Measurements from ENCODE around the gene POLN.
"Not testable (repeated sequence)": the region's sequence is repeated elsewhere in the genome, so short reads cannot be mapped to it uniquely, and the experiment has no call there.

Gene POLN

DNA sequence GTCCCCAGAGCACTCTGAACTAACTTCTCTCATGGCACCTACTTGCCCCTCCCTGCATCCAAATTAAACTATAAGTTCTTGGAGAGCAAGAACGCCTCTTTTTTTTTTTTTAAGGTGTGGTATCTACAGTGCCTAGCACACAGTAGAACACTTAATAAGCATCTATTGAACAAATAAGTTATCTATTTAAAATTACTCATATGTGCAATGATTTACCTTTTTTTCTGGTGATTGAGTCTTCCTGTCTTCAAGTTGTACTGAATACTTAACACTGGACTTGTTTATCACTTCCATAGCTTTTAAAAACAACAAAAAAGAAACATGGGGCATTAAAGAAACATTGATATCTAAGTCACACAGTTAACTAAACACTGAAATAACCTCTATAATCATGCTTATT lies 29.1 kb downstream of the POLN start:
- DNase-seq = no peak

- not testable (repeated sequence) for DNase-seq
Measured at GRCh38 chr4:2202789-2203188, 39.1 kb downstream of the POLN start.

DNA sequence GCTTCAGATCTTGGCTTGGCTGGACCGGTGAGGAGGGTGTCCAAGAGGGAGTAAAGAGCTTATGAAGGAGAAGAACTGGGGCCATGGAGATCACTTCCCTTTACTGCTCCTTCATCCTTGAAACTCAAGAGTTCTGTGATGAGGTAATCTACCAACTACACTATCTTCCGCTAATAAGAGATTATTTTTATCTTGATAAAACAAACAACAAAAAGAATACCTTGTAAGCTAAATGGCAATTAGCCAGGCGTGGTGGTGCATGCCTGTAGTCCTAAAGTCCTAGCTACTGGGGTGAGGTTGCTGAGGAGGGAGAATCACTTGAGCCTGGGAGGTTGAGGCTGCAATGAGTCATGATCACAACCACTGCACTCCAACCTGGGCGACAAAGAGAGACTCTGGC lies 47.4 kb downstream of the POLN start:
- DNase-seq = no peak

DNA sequence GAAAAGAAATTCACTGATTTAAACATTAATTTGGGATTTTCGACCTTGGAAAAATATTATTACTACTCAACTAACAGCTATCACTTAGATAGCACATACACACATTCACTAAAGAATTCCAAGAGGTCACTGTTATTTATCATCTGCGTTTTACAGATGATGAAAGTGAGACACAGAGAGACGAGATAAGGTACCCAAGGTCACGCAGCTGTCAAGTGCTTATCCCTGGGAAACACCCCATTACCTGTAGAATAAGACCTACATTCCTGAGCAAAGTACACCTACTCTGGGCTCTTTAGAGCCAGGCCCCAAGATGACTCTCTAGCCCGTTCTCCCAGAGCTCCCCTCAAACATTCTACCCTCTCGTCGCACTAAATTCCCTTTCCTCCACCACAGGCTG lies 48.6 kb downstream of the POLN start:
- no peak for DNase-seq

DNA sequence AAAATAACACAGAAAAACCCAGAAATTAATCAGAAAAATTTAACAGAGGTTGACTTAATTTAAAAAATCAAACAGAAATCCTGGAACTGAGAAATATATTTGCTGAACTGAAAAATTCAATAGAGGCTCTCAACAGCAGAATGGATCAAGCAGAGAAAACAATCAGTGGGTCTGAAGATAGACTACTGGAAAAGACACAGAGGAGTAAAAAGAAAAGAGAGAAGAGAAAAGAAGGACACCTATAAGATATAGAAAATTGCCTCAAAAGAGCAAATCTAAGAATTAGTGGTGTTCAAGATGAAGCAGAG lies 55.1 kb downstream of the POLN start:
- no peak for DNase-seq

DNA sequence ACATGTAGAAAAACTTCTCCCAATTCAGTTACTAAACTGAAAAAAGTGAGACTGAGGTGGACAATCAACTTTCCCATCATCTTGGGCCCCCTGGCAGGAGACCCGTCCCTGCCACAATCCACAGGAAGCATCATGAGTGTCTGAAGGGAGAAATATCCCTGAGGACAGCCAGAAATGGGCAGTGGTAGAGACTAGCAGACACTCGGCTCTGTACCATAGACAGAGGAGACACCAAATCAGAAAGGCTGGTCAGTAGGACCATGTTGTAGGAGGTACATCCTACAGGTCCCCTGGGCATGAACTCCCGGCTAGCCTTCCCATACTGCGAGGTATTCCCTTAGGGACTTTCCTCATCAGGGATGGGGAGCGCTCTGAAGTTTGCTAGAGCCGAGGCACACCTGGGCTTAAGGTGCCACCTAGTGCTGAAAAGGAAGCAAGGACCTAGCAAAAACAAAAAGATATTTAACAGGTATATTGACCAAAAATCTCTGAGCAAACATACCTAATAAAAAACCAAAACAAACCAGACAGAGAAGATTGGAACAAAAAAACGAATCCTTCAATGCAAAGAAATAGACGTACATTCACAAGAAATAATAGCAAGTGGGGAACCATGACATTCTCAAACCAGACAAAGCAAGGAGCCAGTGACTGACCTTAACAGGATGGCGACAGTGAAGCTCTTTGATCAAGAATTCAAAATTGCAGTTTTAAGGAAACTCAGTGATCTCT lies 55.6 kb downstream of the POLN start:
- DNase-seq = no peak

- DNase-seq = no peak
Measured at GRCh38 chr4:2183394-2183793, 58.5 kb downstream of the POLN start.

GRCh38 chr4:2182994-2183393 lies 58.9 kb downstream of the POLN start:
- DNase-seq = no peak

GRCh38 chr4:2180410-2180809 lies 61.5 kb downstream of the POLN start:
- no peak for DNase-seq

GRCh38 chr4:2179717-2180116 lies 62.2 kb downstream of the POLN start:
- no peak for DNase-seq

DNA sequence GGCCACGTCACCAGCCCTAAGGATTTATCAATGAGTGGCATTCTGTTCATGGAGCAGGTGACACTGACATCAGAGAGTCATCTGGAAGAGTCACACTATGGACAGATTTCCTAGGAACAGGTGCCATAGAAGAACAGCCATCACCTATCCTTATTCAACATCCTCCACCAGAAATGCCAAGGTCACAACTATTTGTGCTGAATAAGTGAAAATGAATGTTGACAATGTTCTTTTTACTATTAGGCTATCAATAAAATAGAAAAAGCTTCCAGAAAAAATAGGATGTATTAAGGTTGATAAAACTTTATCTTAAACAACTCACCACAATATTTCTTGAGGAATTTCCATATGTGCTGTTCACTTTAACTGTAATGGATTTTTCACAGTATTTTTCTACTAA lies 62.9 kb downstream of the POLN start:
- DNase-seq = no peak

DNA sequence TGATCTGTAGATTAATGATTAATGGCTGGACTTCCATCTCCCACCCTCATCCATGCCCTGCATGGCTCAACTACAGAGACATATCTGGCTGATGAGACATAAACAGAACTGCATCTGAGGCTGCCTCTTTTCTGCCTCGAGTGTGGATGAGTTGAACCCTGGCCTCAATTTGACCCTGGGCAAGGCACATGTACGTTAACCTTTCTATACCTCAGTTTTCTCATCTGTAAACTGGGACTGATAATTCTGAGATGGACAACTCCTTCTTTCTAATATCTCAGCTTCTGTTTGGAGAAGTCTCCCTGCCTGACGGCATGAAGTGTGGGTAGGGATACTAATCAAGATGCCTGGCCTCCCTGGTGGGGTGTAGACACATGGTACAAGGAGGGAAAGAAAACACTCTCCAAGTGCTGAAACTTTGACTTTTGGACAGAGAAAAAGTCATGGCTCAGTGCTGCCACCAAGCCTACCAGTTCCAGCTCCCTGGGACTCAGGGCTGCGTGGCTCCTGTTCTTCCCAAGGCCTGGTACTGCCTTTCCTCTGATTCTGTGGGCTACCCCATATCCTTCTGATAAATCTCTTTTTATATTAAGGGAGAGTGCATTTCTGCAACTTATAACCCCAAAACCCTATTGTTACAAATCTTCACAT lies 64.4 kb downstream of the POLN start:
- no peak for DNase-seq

- DNase-seq = no peak
Measured at GRCh38 chr4:2175990-2176698, 65.8 kb downstream of the POLN start.

DNA sequence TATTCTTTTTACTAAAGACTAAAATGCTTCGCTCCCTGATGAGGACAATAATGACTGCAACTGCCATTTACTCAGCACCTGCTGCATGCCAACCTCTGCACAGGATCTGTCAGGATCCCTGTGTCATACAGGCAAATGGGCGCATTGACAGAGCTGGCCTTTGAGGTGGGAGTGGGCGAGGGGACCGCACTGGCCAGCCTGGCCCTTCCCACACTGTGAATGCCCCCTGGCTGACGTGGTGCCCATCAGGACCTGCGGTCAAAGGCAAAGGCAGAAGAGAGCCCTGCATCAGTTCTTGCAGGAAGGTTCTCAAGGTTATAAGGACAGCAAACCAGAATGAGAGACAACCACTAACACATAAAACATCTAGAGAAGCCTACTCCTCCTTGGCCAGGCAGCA lies 67.9 kb downstream of the POLN start:
- DNase-seq = no peak

DNA sequence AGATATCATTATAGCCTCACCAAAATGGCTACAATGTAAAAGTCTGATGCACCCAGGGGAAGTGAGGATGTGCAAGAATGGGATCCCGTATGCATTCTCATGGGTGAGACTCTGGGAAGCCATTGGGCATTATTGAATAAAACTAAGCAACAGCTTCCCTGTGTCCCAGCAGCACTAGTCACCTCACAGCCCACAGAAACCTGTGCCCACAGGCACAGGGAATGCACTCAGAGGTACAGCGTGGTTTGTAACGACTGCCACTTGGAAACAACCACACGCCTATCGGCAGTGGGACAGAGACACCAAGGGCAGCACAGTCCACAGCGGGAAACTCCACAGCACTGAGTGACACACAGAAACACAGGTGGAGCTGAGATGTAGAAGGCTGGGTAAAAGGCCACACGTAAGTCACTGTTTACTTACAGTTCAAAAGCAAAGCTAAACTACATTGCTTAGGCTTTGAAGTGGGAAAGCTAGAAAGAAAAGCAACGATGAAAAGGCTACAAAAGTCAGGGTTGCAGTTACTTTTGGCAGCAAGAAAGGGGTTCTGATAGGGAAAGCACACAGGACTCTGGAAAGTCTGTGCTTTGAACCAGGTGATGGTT lies 69.2 kb downstream of the POLN start:
- peak in 1 of 2 experiments; percentile 18 for DNase-seq

- DNase-seq = no peak
Measured at GRCh38 chr4:2172161-2172560, 69.8 kb downstream of the POLN start.

DNA sequence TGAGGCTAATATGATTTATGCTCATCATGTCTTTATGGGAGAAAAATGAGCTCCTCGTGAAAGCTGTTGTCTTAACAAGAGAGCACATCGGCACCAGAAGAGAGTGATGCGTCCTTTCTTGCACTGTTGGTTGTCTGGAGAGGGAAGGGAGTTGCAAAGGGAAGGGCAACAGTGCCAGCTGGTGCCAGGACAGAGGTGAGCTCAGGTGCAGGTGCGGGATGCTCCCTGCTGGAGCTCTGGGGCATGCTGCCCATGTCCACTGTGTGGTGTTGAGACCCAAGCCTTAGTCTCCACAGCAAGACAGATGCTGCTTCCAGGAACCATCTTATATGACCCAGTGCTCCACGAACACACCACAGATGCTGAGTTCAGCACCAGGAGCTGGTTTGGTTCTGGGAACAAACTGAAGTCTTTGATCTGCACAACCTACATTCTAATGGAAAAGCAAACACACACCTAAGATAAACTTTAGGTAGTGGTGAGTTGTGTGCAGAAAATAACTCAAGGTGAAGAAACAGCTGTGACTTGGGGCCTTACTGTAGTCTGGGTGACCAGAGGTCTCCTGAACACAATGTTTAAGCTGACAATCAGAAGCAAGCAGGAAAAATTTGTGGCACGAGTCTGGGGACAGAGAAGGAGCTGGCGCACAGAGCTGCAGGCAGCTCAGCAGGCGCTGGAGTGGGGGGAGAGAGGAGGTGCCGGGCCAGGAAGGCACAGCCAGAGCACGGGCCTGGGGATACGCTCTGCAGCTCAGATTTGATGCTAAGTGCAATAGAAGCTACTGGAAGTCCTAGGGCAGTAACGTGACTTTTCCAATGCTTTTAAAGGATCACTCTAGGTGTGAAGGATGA lies 73.2 kb downstream of the POLN start:
- no peak for DNase-seq

- DNase-seq = no peak
Measured at GRCh38 chr4:2166253-2166652, 75.7 kb downstream of the POLN start.

DNA sequence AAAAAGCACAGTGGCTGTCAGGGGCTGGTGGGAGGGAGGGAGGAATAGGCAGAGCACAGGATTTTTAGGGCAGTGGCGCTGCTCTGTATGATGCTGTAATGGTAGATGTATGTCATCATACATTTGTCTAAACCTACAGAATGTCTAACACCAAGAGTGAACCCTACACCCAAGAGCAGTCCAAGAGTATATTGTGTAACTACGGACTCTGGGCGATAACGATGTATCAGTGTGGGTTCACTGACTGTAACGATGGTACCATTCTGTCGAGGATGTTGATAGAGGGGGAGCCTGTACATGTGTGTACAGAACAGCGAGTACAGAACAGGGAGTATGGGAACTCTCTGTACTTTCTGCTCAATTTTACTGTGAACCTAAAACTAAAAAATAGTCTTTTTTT lies 76.5 kb downstream of the POLN start:
- DNase-seq = no peak

DNA sequence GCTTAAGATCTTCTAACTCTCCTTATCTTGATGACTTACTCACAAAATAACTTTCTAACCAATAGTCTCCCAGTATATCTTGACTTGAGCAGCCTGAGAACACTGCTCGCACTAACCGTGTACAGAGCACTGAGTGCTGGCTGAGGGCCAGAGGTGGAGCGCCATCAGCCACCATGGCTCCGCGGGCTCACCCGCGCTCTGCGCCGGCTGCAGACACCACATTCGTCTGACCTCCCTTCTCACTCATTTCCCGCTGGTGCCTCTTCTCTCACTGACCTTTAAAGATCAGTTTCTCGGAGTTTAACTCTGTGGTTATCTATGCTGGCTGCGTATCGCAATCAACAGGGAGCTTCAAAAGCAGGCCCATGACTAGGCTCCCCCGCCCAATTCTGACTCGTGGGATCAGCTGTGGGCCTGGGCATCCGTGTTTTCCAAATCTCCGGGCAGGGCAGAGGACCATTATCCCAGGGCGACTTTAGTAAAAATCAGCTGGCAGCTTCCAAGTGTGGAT lies 78.6 kb downstream of the POLN start:
- no peak for DNase-seq

DNA sequence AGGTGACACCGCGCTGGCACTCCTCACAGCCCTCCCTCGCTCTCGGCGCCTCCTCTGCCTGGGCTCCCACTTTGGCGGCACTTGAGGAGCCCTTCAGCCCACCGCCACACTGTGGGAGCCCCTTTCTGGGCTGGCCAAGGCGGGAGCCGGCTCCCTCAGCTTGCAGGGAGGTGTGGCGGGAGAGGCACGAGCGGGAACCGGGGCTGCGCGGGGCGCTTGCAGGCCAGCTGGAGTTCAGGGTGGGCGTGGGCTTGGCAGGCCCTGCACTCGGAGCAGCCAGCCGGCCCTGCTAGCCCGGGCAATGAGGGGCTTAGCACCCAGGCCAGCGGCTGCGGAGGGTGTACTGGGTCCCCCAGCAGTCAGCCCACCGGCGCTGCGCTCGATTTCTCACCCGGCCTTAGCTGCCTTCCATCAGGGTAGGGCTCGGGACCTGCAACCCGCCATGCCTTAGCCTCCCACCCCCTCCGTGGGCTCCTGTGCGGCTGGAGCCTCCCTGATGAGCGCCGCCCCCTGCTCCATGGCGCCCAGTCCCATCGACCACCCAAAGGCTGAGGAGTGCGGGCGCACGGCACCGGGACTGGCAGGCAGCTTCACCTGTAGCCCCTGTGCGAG lies 80.7 kb downstream of the POLN start:
- not testable (repeated sequence) for DNase-seq

- no peak for DNase-seq
Measured at GRCh38 chr4:2159931-2160330, 82.0 kb downstream of the POLN start.

Data from activated T-cell treated with anti-CD3 and anti-CD28 coated beads, Interleukin-2, amount 50 U/mL, for 48 hours (primary cell).